Measurements from ENCODE around the gene MT1X. TPM values are rescaled to one million over a fixed set of nuclear protein-coding genes. Genes with fewer than 3 reads are reported as not detected.

MT1X gene
- total RNA-seq, 1 experiment from 2014 or later = 328 TPM

- TF ChIP-seq E2F1 (CRISPR knock-in tag; IDR thresholded peaks at IDR 0.05) = no peak
- no peak for TF ChIP-seq ZNF416 (CRISPR knock-in tag; IDR thresholded peaks at IDR 0.05)
- no peak for TF ChIP-seq SP1 (CRISPR knock-in tag; conservative IDR thresholded peaks at IDR 0.05)
- no peak for TF ChIP-seq RELA (CRISPR knock-in tag; IDR thresholded peaks at IDR 0.05; ENCODE audit: borderline replicate concordance)
- no peak for TF ChIP-seq MYBL2 (CRISPR knock-in tag; IDR thresholded peaks at IDR 0.05)
- no peak for TF ChIP-seq GRHL2 (CRISPR knock-in tag; IDR thresholded peaks at IDR 0.05; ENCODE audit: insufficient replicate concordance, severe bottlenecking)
- no peak for TF ChIP-seq CREB1 (CRISPR knock-in tag; IDR thresholded peaks at IDR 0.05)
Observed at GRCh38 chr16:56728980-56729734, 46.9 kb downstream of the MT1X start (continued).

- DNase-seq (ENCODE audit: low spot score) = peak; percentile 85
- ChIA-PET CTCF (no interaction called here), POLR2A (interaction anchor here (0.8 kb wide), 1 partner anchor 60 kb away, joined by 4 read pairs; no protein-coding TSS in a partner anchor)
- Mint-ChIP-seq H3K27ac (peak within 1 kb of the TSS; percentile 75), H3K36me3 (no peaks in the 10 kb centered on the region), H3K4me1 (peaks cover 17% of the 10 kb centered on the region), H3K4me3 (no peak within 1 kb of the TSS), H3K27me3 (ENCODE audit: low read depth) (no peaks in the 10 kb centered on the region), H3K9me3 (no peaks in the 10 kb centered on the region)
- ATAC-seq = peak; percentile 90
- TF ChIP-seq TP53 (CRISPR knock-in tag; IDR thresholded peaks at IDR 0.05) (no peak), E2F4 (CRISPR knock-in tag; IDR thresholded peaks at IDR 0.05; ENCODE audit: borderline replicate concordance, low read depth) (no peak), ATF2 (CRISPR knock-in tag; IDR thresholded peaks at IDR 0.05; ENCODE audit: borderline replicate concordance, low read depth) (peak; percentile 38; the same call in 1 of the 2 replicates), NFYB (CRISPR knock-in tag; conservative IDR thresholded peaks at IDR 0.05; ENCODE audit: low read depth) (peak; percentile 90), ATF1 (CRISPR knock-in tag; IDR thresholded peaks at IDR 0.05) (no peak), TEAD1 (CRISPR knock-in tag; IDR thresholded peaks at IDR 0.05) (peak; percentile 77; the same call in 1 of the 2 replicates), FOXJ3 (CRISPR knock-in tag; IDR thresholded peaks at IDR 0.05; ENCODE audit: borderline replicate concordance) (no peak), SP1 (CRISPR knock-in tag; conservative IDR thresholded peaks at IDR 0.05) (peak; percentile 93), E2F5 (CRISPR knock-in tag; IDR thresholded peaks at IDR 0.05) (0 out of 2 replicates have a peak, but pooled peaks have one; percentile 14), ZNF425 (CRISPR knock-in tag; conservative IDR thresholded peaks at IDR 0.05) (no peak), STAT6 (CRISPR knock-in tag; conservative IDR thresholded peaks at IDR 0.05; ENCODE audit: low read depth) (no peak), FOXK1 (CRISPR knock-in tag; IDR thresholded peaks at IDR 0.05) (peak; percentile 75), USF2 (CRISPR knock-in tag; IDR thresholded peaks at IDR 0.05) (no peak; the same call in 1 of the 2 replicates), SMAD4 (CRISPR knock-in tag; IDR thresholded peaks at IDR 0.05) (0 out of 2 replicates have a peak, but pooled peaks have one; percentile 23), ZBTB43 (CRISPR knock-in tag; IDR thresholded peaks at IDR 0.05) (peak; percentile 75; the same call in 1 of the 2 replicates)
Observed at GRCh38 chr16:56729735-56730662, 47.7 kb downstream of the MT1X start, which contains the start of gene NUP93. NUP93 (plus strand) TSS chr16:56730129; CDS start chr16:56748248, 18,119 bp downstream.
